ENCODE measurements around the gene ATP5MC2. TPM values are rescaled to one million over a fixed set of nuclear protein-coding genes. Genes with fewer than 3 reads are reported as not detected.

ATP5MC2 gene
- total and polyA plus RNA-seq, 10 of the 15 experiments (the other 5 are each of a cell fraction or from before 2014, with no cell fraction given): 379 to 1,090 (median 525) TPM

DNA sequence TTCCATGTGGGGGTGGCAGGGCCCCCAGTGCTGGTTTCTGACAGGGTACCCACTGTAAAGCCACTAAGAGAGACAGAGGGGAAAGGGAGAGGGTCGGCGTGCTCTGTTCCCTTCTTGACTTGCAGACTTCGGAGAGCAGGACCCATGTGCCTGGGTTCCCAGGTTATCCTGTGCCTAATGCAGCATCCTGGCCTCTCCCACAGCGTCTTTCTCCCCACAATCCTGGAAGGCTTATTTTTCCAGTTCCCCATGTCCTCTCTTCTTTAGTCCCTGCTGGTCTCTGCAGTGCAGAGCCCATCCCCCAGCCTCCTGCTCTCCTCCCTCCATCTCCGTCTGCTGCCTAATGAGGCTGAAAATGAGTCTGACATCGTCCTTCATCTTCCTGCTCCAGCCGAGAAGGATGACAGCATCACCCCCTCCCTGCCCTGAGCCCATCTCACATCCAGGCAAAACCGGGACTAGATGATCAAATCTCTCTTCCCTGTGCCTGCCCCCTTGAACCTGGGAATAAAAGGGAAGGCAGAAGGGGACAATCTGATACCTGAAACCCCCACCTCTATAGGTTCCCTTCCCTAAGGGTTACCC lies 36.3 kb upstream of the ATP5MC2 start:
- SMC1A ChIA-PET (ENCODE audit: uncharacterized antibody, unreplicated experiment): no interaction called here
- RAD21 ChIA-PET (ENCODE audit: unreplicated experiment): no interaction called here
- intact Hi-C loops (cut with micrococcal nuclease; ENCODE audit: unreplicated experiment) (no loop called here), in situ Hi-C loops (cut with MboI) (no loop called here)
- no peak overlapping the region for H2AFZ ChIP-seq (ENCODE audit: control insufficient read depth, low read depth, low read length)
- POLR2A ChIA-PET: no interaction called here
- H3K27ac ChIP-seq (ENCODE audit: control insufficient read depth, insufficient read depth): no peak overlapping the region
- no TSS peak for BruUV-seq (replicated peaks)
- H3K4me1 ChIP-seq (ENCODE audit: control insufficient read depth, insufficient read depth, low read length): no peaks in the 10 kb centered on the region
- no peaks in the 10 kb centered on the region for H4K20me1 ChIP-seq (ENCODE audit: control insufficient read depth, insufficient read depth)
- H3K27me3 ChIP-seq (replicated peaks in 1 of 2; ENCODE audit: control insufficient read depth in 2 of 2, insufficient read depth in 2 of 2, low read length in 1 of 2): 0 out of 4 replicates have a peak, but pooled peaks cover 0 to 3% of the 10 kb centered on the region in 2 experiments
- TF ChIP-seq GATAD2B (conservative IDR thresholded peaks at IDR 0.05; ENCODE audit: low read depth) (no peak), JUND (IDR thresholded peaks at IDR 0.05; ENCODE audit: low read depth, low read length) (no peak), ZBTB33 (IDR thresholded peaks at IDR 0.05) (no peak), YBX1 (IDR thresholded peaks at IDR 0.05) (no peak)
- TF ChIP-seq, protein P1, sequence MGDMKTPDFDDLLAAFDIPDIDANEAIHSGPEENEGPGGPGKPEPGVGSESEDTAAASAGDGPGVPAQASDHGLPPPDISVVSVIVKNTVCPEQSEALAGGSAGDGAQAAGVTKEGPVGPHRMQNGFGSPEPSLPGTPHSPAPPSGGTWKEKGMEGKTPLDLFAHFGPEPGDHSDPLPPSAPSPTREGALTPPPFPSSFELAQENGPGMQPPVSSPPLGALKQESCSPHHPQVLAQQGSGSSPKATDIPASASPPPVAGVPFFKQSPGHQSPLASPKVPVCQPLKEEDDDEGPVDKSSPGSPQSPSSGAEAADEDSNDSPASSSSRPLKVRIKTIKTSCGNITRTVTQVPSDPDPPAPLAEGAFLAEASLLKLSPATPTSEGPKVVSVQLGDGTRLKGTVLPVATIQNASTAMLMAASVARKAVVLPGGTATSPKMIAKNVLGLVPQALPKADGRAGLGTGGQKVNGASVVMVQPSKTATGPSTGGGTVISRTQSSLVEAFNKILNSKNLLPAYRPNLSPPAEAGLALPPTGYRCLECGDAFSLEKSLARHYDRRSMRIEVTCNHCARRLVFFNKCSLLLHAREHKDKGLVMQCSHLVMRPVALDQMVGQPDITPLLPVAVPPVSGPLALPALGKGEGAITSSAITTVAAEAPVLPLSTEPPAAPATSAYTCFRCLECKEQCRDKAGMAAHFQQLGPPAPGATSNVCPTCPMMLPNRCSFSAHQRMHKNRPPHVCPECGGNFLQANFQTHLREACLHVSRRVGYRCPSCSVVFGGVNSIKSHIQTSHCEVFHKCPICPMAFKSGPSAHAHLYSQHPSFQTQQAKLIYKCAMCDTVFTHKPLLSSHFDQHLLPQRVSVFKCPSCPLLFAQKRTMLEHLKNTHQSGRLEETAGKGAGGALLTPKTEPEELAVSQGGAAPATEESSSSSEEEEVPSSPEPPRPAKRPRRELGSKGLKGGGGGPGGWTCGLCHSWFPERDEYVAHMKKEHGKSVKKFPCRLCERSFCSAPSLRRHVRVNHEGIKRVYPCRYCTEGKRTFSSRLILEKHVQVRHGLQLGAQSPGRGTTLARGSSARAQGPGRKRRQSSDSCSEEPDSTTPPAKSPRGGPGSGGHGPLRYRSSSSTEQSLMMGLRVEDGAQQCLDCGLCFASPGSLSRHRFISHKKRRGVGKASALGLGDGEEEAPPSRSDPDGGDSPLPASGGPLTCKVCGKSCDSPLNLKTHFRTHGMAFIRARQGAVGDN (IDR thresholded peaks at IDR 0.05): no peak
- no peaks in the 10 kb centered on the region for H3K36me3 ChIP-seq (ENCODE audit: control insufficient read depth in 2 of 2, insufficient read depth in 2 of 2, low read length in 1 of 2)
- FAIRE-seq (no peak), ATAC-seq (no peak), DNase-seq (ENCODE audit: low read depth, low spot score) (no peak)
- H3K9ac ChIP-seq (ENCODE audit: control insufficient read depth, insufficient read depth, low read length): no peak overlapping the region
- H3K79me2 ChIP-seq (ENCODE audit: control insufficient read depth, insufficient read depth, low read length): no peaks in the 10 kb centered on the region
- no peak overlapping the region for H3K4me3 ChIP-seq
- CTCF ChIA-PET: no interaction called here
- no peak overlapping the region for H3K4me2 ChIP-seq (ENCODE audit: control insufficient read depth, insufficient read depth)
- no peaks in the 10 kb centered on the region for H3K9me3 ChIP-seq (replicated peaks; ENCODE audit: control insufficient read depth, insufficient read depth, low read length)
- whole genome bisulfite sequencing (ENCODE audit: insufficient coverage, insufficient replicate concordance, low lambda C conversion rate, missing lambda C conversion rate): 84% methylated on average over 8 of the region's 8 CpGs
